ENCODE measurements around the gene AGMO. TPM values are rescaled to one million over a fixed set of nuclear protein-coding genes. Genes with fewer than 3 reads are reported as not detected.

AGMO gene
- total and polyA plus RNA-seq, 10 of the 15 experiments (the other 5 are each of a cell fraction or from before 2014, with no cell fraction given), result 0.11 to 0.29 TPM; not detected in 8

- no peak for TF ChIP-seq NFYB (IDR thresholded peaks at IDR 0.05; ENCODE audit: insufficient read depth, low read depth, low read length)
- TF ChIP-seq ZSCAN29 (IDR thresholded peaks at IDR 0.05), result no peak
- TF ChIP-seq SMAD5 (IDR thresholded peaks at IDR 0.05; ENCODE audit: low read depth), result no peak
- TF ChIP-seq YBX1 (IDR thresholded peaks at IDR 0.05), result no peak
- TF ChIP-seq HCFC1 (IDR thresholded peaks at IDR 0.05; ENCODE audit: low read length), result no peak
- TF ChIP-seq TARDBP (IDR thresholded peaks at IDR 0.05; ENCODE audit: borderline replicate concordance), result no peak
- no peak for TF ChIP-seq E4F1 (IDR thresholded peaks at IDR 0.05; ENCODE audit: borderline replicate concordance, partially characterized antibody)
- no peak for TF ChIP-seq ZBED1 (IDR thresholded peaks at IDR 0.05; ENCODE audit: borderline replicate concordance)
Observed at GRCh38 chr7:15279640-15280039, 282.2 kb downstream of the AGMO start (continued).

- H2AFZ ChIP-seq (ENCODE audit: control insufficient read depth, low read depth, low read length), result no peak overlapping the region
- no peaks in the 10 kb centered on the region for H3K36me3 ChIP-seq (ENCODE audit: control insufficient read depth in 2 of 2, insufficient read depth in 2 of 2, low read length in 1 of 2)
- no peak overlapping the region for H3K4me3 ChIP-seq
- WGBS (ENCODE audit: insufficient coverage, insufficient replicate concordance, low lambda C conversion rate, missing lambda C conversion rate), result 56% methylated on average over 4 of the region's 4 CpGs
- BruUV-seq (replicated peaks), result no TSS peak
- DNase-seq (ENCODE audit: low read depth, low spot score) (no peak), FAIRE-seq (no peak), ATAC-seq (no peak)
- H3K27ac ChIP-seq (ENCODE audit: control insufficient read depth, insufficient read depth), result no peak overlapping the region
- H3K79me2 ChIP-seq (ENCODE audit: control insufficient read depth, insufficient read depth, low read length), result no peaks in the 10 kb centered on the region
- CTCF ChIA-PET, result no interaction called here
- H3K9ac ChIP-seq (ENCODE audit: control insufficient read depth, insufficient read depth, low read length), result no peak overlapping the region
- H3K9me3 ChIP-seq (replicated peaks; ENCODE audit: control insufficient read depth, insufficient read depth, low read length), result no peaks in the 10 kb centered on the region
- in situ Hi-C loops (cut with MboI), result no loop called here
- POLR2A ChIA-PET, result no interaction called here
- SMC1A ChIA-PET (ENCODE audit: uncharacterized antibody, unreplicated experiment), result no interaction called here
- TF ChIP-seq MTA3 (IDR thresholded peaks at IDR 0.05; ENCODE audit: borderline replicate concordance, low read length) (no peak), SUPT20H (IDR thresholded peaks at IDR 0.05; ENCODE audit: borderline replicate concordance, control insufficient read depth, low read depth, low read length) (no peak), RUNX3 (IDR thresholded peaks at IDR 0.05; ENCODE audit: low read length) (no peak), NRF1 (conservative IDR thresholded peaks at IDR 0.05; ENCODE audit: low read depth, low read length) (no peak)
- RAD21 ChIA-PET (ENCODE audit: unreplicated experiment), result no interaction called here
- H3K4me2 ChIP-seq (ENCODE audit: control insufficient read depth, insufficient read depth), result no peak overlapping the region
- intact Hi-C loops (cut with micrococcal nuclease; ENCODE audit: unreplicated experiment), result no loop called here
- H4K20me1 ChIP-seq (ENCODE audit: control insufficient read depth, insufficient read depth), result no peaks in the 10 kb centered on the region
- no peaks in the 10 kb centered on the region for H3K27me3 ChIP-seq (replicated peaks in 1 of 2; ENCODE audit: control insufficient read depth in 2 of 2, insufficient read depth in 2 of 2, low read length in 1 of 2)
- H3K4me1 ChIP-seq (ENCODE audit: control insufficient read depth, insufficient read depth, low read length), result no peaks in the 10 kb centered on the region
Observed at GRCh38 chr7:15257689-15258088, 304.1 kb downstream of the AGMO start.

Data from GM12878 (cell line).